ENCODE results near the gene PPFIBP1. TPM values are rescaled to one million over a fixed set of nuclear protein-coding genes. Genes with fewer than 3 reads are reported as not detected.

Gene PPFIBP1
- total and polyA plus RNA-seq, 2 of the 13 experiments (the other 11 are each of a cell fraction or from before 2014, with no cell fraction given) = 16.2 to 21.8 TPM

GRCh38 chr12:27705263-27705662 lies 181.3 kb downstream of the PPFIBP1 start (continued):
- no peak for TF ChIP-seq AKNA (CRISPR knock-in tag; IDR thresholded peaks at IDR 0.05; ENCODE audit: borderline replicate concordance)
- peak; percentile 81 for TF ChIP-seq SALL1 (CRISPR knock-in tag; IDR thresholded peaks at IDR 0.05)
- no peak for TF ChIP-seq TFDP1 (CRISPR knock-in tag; IDR thresholded peaks at IDR 0.05; ENCODE audit: borderline replicate concordance)
- TF ChIP-seq SIN3A (IDR thresholded peaks at IDR 0.05; ENCODE audit: borderline replicate concordance, low read depth, low read length) = no peak
- no peak for TF ChIP-seq NR2F1 (CRISPR knock-in tag; IDR thresholded peaks at IDR 0.05)
- no peak for TF ChIP-seq ZNF333 (CRISPR knock-in tag; IDR thresholded peaks at IDR 0.05; ENCODE audit: borderline replicate concordance)
- TF ChIP-seq SKI (IDR thresholded peaks at IDR 0.05; ENCODE audit: partially characterized antibody) = peak; percentile 9
- TF ChIP-seq TRIM24 (CRISPR knock-in tag; IDR thresholded peaks at IDR 0.05) = no peak
- peak; percentile 82 for TF ChIP-seq ZNF574 (CRISPR knock-in tag; IDR thresholded peaks at IDR 0.05)
- TF ChIP-seq HMGA1 (CRISPR knock-in tag; conservative IDR thresholded peaks at IDR 0.05) = no peak
- TF ChIP-seq NR2F2 (IDR thresholded peaks at IDR 0.05; ENCODE audit: borderline replicate concordance, low read depth) = no peak
- TF ChIP-seq FLYWCH1 (CRISPR knock-in tag; IDR thresholded peaks at IDR 0.05) = no peak
- TF ChIP-seq RBM22 (optimal IDR thresholded peaks at IDR 0.05; ENCODE audit: low read length) = no peak
- no peak for TF ChIP-seq SMARCC2 (IDR thresholded peaks at IDR 0.05)
- TF ChIP-seq FOXP1 (IDR thresholded peaks at IDR 0.05) = no peak
- no peak for TF ChIP-seq FOXP1 (CRISPR knock-in tag; IDR thresholded peaks at IDR 0.05)
- no peak for TF ChIP-seq KDM4B (CRISPR knock-in tag; IDR thresholded peaks at IDR 0.05)
- no peak for TF ChIP-seq ATF7 (IDR thresholded peaks at IDR 0.05)
- no peak for TF ChIP-seq ATF7 (CRISPR knock-in tag; IDR thresholded peaks at IDR 0.05)
- no peak for TF ChIP-seq PTBP1 (IDR thresholded peaks at IDR 0.05; ENCODE audit: low read depth, low read length, poor library complexity, severe bottlenecking)
- 0 out of 2 replicates have a peak, but pooled peaks have one; percentile 37 for TF ChIP-seq FOXC1 (CRISPR knock-in tag; IDR thresholded peaks at IDR 0.05; ENCODE audit: borderline replicate concordance)
- TF ChIP-seq ZNF543 (CRISPR knock-in tag; IDR thresholded peaks at IDR 0.05) = no peak
- TF ChIP-seq ZNF674 (CRISPR knock-in tag; IDR thresholded peaks at IDR 0.05; ENCODE audit: low read depth) = no peak
- no peak for TF ChIP-seq ZNF143 (CRISPR knock-in tag; IDR thresholded peaks at IDR 0.05)
- peak; percentile 41; the same call in 1 of the 2 replicates for TF ChIP-seq THAP11 (CRISPR knock-in tag; IDR thresholded peaks at IDR 0.05)
- no peak for TF ChIP-seq ZFP36L1 (CRISPR knock-in tag; IDR thresholded peaks at IDR 0.05)
